ENCODE data around the gene EIF4EBP2. TPM values are rescaled to one million over a fixed set of nuclear protein-coding genes. Genes with fewer than 3 reads are reported as not detected.

EIF4EBP2 gene
- total RNA-seq, 1 experiment from 2014 or later: 93.2 TPM

DNA sequence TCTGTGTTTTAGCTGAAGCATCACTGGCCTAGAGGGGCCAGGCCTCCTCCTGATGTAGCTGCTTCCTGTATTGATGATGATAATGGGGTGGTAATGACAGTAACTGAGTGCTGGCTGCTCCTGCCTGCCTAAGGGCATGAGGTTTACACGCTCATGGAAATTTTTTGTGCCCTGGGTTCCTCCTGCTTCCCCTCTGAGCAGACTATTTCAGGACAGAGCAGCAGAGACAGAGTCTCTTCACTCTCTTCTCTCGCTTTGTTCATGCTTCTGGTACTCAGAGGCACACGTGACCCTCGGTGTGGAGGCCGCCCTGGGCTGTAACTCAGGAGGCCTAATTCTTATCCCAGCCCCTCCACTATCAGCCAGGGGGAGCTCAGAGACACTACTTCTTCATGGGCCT is 49.4 kb upstream of the EIF4EBP2 start:
- peak overlapping the region in 1 of 3 experiments; percentile 59; a peak in 1 of 7 replicates for H3K27ac Mint-ChIP-seq
- H3K56ac ChIP-seq (ENCODE audit: insufficient read length, low read depth, low read length): no peak overlapping the region

More for the DNA sequence above, 49.4 kb upstream of the EIF4EBP2 start:
- H2AK5ac ChIP-seq (ENCODE audit: insufficient read length, low read length): no peak overlapping the region
- H3K18ac ChIP-seq (ENCODE audit: insufficient read length, low read depth, low read length): no peak overlapping the region
- no peak overlapping the region for H3K27ac ChIP-seq (ENCODE audit: insufficient read length, low read depth, low read length)
- H3K4ac ChIP-seq (ENCODE audit: low read depth, low read length): no peak overlapping the region
- Mint-ChIP-seq H3K4me3 (no peak overlapping the region), H3K9me3 (no peaks in the 10 kb centered on the region), H3K36me3 (ENCODE audit: insufficient read depth in 1 of 3, low read depth in 3 of 3) (peaks cover 0 to 1% (median 0%) of the 10 kb centered on the region in 3 experiments; a peak in 1 of 7 replicates), H3K4me1 (peaks cover 3 to 13% of the 10 kb centered on the region in 2 experiments; a peak in 3 of 4 replicates), H3K27me3 (ENCODE audit: low read depth) (no peaks in the 10 kb centered on the region)
- no peak for DNase-seq
- H3K23me2 ChIP-seq (ENCODE audit: insufficient read length, low read depth, low read length, poor library complexity, severe bottlenecking): no peaks in the 10 kb centered on the region
- no peak overlapping the region for H2BK20ac ChIP-seq (ENCODE audit: low read depth, low read length, poor library complexity, severe bottlenecking)
- H4K8ac ChIP-seq (replicated peaks; ENCODE audit: insufficient read length, low read depth, low read length): no peak overlapping the region
- WGBS (ENCODE audit: extremely low coverage, insufficient read length, low lambda C conversion rate): no CpG with 5 or more reads among the region's 5 CpGs
- H2BK12ac ChIP-seq (ENCODE audit: insufficient read length, low read depth, low read length): no peak overlapping the region
- H3K27me3 ChIP-seq (ENCODE audit: insufficient read depth, low read length): no peaks in the 10 kb centered on the region
- no peaks in the 10 kb centered on the region for H3K4me1 ChIP-seq (ENCODE audit: insufficient read depth, low read length)
- no peak overlapping the region for H3K14ac ChIP-seq (ENCODE audit: insufficient read depth, low read length)
- H4K91ac ChIP-seq (ENCODE audit: insufficient read length, low read depth, low read length): no peak overlapping the region
- no peak overlapping the region for H2BK5ac ChIP-seq (ENCODE audit: insufficient read length, low read length)
- no peak overlapping the region for H2BK120ac ChIP-seq (ENCODE audit: low read depth, low read length, poor library complexity, severe bottlenecking)
- H2AFZ ChIP-seq (ENCODE audit: low read length): no peak overlapping the region
- no peaks in the 10 kb centered on the region for H3K9me3 ChIP-seq (ENCODE audit: control insufficient read depth, low read depth, low read length)
- no peak overlapping the region for H3K23ac ChIP-seq (ENCODE audit: insufficient read length, low read depth, low read length)
- H4K5ac ChIP-seq (ENCODE audit: insufficient read length, low read depth, low read length): no peak overlapping the region
- no peaks in the 10 kb centered on the region for H3K79me1 ChIP-seq (ENCODE audit: insufficient read depth, low read depth, low read length, poor library complexity, severe bottlenecking)
- H2BK15ac ChIP-seq (ENCODE audit: low read depth, low read length): no peak overlapping the region
- H4K20me1 ChIP-seq (ENCODE audit: control insufficient read depth, insufficient read depth, insufficient read length): no peaks in the 10 kb centered on the region
- no peaks in the 10 kb centered on the region for H3K79me2 ChIP-seq (ENCODE audit: insufficient read depth, low read length)
- H3K4me2 ChIP-seq (ENCODE audit: insufficient read depth, insufficient read length, low read length): no peak overlapping the region
- H3T11ph ChIP-seq (ENCODE audit: low read length): no peak overlapping the region
- H3K9ac ChIP-seq (ENCODE audit: extremely low read depth, insufficient read length, low read length): no peak overlapping the region
- TF ChIP-seq, protein P1, sequence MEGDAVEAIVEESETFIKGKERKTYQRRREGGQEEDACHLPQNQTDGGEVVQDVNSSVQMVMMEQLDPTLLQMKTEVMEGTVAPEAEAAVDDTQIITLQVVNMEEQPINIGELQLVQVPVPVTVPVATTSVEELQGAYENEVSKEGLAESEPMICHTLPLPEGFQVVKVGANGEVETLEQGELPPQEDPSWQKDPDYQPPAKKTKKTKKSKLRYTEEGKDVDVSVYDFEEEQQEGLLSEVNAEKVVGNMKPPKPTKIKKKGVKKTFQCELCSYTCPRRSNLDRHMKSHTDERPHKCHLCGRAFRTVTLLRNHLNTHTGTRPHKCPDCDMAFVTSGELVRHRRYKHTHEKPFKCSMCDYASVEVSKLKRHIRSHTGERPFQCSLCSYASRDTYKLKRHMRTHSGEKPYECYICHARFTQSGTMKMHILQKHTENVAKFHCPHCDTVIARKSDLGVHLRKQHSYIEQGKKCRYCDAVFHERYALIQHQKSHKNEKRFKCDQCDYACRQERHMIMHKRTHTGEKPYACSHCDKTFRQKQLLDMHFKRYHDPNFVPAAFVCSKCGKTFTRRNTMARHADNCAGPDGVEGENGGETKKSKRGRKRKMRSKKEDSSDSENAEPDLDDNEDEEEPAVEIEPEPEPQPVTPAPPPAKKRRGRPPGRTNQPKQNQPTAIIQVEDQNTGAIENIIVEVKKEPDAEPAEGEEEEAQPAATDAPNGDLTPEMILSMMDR (conservative IDR thresholded peaks at IDR 0.05): no peak

All from H9 (cell line).